Activated T-cell treated with anti-CD3 and anti-CD28 coated beads, Interleukin-2, amount 50 U/mL, for 72 hours (primary cell): ENCODE data around the gene CASZ1. TPM values are rescaled to one million over a fixed set of nuclear protein-coding genes. Genes with fewer than 3 reads are reported as not detected.

Experiments used
- ATAC-seq, 2 donors: fragments of 150-1000 bp; cut with Tn5 transposase; replicated peaks in 1 of 2; 2 replicates each; pipeline ENCODE4 v1.10.0; 2021; ENCODE audit warnings: moderate library complexity in 2 of 2, mild to moderate bottlenecking in 1 of 2
- DNase-seq, 2 donors: peaks; one replicate each; pipeline ENCODE4 v3.0.0; 2021 to 2022; ENCODE audit warnings: mixed read lengths in 1 of 2
- H3K27ac Mint-ChIP-seq: one replicate; pipeline ENCODE4 v1.8.0; 2022; ENCODE audit warnings: mild to moderate bottlenecking, moderate library complexity, mixed read lengths
- H3K27me3 Mint-ChIP-seq: one replicate; pipeline ENCODE4 v1.8.0; 2022; ENCODE audit warnings: low read depth, mixed read lengths
- H3K36me3 Mint-ChIP-seq, 2 donors: one replicate each; pipeline ENCODE4 v1.8.0; 2022; ENCODE audit warnings: mixed read lengths in 2 of 2, mild to moderate bottlenecking in 1 of 2; ENCODE audit not compliant: insufficient read depth in 2 of 2
- H3K4me1 Mint-ChIP-seq: one replicate; pipeline ENCODE4 v1.8.0; 2022; ENCODE audit warnings: low read depth, mixed read lengths
- H3K4me3 Mint-ChIP-seq, 2 donors: one replicate each; pipeline ENCODE4 v1.8.0; 2022; ENCODE audit warnings: mild to moderate bottlenecking in 2 of 2, mixed read lengths in 2 of 2, moderate library complexity in 2 of 2
- H3K9me3 Mint-ChIP-seq, 2 donors: one replicate each; pipeline ENCODE4 v1.8.0; 2022; ENCODE audit warnings: mixed read lengths in 2 of 2
- total RNA-seq, 2 donors: library from RNA; stranded (reverse); gene quantifications; one replicate each; pipeline ENCODE4 v1.2.3, GENCODE V29; 2022

The CASZ1 gene
- total RNA-seq, 2 donors from 2014 or later, result 14.7 to 15.5 TPM

DNA sequence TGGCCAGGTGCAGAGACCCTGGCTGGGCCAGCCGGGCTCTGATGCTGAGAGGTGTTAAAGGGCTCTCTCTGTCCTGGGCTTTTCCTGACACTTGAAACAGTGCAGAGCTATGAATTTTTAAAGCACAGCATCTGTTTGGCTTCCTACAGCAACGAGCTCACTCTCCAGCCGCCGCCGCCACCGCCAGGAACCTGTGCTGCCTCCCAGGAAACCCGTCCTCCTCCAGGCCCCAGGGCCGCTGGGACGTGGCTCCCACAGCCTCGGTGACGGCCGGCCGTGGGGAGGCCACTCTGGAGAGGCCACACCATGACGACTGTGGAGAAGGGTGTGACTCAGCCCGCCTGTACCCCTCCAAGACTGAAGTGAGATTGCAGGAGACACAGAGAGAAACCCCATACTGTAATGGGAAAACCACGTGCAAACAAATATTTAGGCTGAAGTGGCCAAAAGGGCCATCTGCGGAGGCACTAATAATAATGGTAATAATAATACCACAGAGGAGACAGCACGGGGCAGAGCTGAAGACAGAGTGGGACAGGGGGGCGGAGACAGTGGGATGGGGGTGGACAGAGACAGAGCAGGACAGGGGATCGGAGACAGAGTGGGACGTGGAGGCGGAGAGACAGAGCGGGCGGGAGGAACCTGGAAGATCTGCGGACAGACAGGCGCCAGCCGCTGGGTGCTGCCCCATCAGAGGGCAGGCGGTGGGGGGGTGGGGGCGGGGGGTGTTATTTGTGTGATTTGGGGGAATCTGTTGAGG, 139.2 kb downstream of the CASZ1 start:
- Mint-ChIP-seq H3K4me3 (no peak overlapping the region), H3K27me3 (no peaks in the 10 kb centered on the region), H3K36me3 (no peaks in the 10 kb centered on the region), H3K9me3 (no peaks in the 10 kb centered on the region), H3K4me1 (no peaks in the 10 kb centered on the region), H3K27ac (no peak overlapping the region)
- ATAC-seq (no peak), DNase-seq (no peak)

DNA sequence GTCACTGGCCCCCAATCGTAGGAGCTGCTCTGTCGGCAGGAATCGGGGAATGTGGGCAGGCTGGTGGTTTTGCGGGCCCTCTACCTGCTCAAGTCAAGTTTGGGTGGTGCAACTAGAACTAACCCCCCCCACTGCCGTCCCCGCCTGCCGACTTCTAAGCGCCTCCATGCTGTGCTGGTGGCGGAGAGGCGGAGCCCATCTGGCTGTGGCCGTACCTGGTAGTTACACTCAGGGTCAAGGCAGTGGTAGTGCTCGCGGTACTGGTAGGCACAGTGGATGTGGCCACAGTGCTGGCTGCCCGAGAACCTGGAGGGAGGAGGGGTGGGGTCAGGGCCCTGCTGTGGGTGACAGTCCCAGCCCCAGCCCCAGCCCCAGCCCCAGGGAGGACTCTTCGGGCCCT, 140.0 kb downstream of the CASZ1 start:
- no peaks in the 10 kb centered on the region for H3K27me3 Mint-ChIP-seq
- H3K9me3 Mint-ChIP-seq, result no peaks in the 10 kb centered on the region
- no peak overlapping the region for H3K27ac Mint-ChIP-seq
- H3K4me3 Mint-ChIP-seq, result no peak overlapping the region
- no peaks in the 10 kb centered on the region for H3K36me3 Mint-ChIP-seq
- no peaks in the 10 kb centered on the region for H3K4me1 Mint-ChIP-seq
- DNase-seq (no peak), ATAC-seq (no peak)

DNA sequence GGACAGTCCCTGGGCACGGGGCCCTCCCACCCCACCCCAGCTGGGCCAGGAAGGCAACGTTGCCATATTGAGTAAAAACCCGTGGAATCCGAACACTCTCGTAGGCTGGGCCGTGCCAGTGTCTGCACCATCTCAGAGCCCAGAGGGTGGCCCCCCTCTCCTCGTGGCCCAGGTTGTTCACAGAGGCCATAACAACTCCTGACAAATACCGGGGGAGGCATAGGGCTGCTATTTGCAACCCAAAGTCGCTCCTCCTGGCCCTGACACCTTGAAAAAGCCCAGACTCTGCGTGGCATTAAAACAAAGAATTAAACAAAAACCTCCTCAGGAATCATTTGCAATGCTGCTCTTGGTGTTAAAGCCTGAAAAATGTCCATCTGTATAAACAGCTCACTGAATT, 141.4 kb downstream of the CASZ1 start:
- no peak for DNase-seq
- no peak for ATAC-seq
- no peaks in the 10 kb centered on the region for H3K36me3 Mint-ChIP-seq
- H3K27me3 Mint-ChIP-seq, result no peaks in the 10 kb centered on the region
- H3K27ac Mint-ChIP-seq, result no peak overlapping the region
- no peaks in the 10 kb centered on the region for H3K9me3 Mint-ChIP-seq
- no peaks in the 10 kb centered on the region for H3K4me1 Mint-ChIP-seq
- no peak overlapping the region for H3K4me3 Mint-ChIP-seq

DNA sequence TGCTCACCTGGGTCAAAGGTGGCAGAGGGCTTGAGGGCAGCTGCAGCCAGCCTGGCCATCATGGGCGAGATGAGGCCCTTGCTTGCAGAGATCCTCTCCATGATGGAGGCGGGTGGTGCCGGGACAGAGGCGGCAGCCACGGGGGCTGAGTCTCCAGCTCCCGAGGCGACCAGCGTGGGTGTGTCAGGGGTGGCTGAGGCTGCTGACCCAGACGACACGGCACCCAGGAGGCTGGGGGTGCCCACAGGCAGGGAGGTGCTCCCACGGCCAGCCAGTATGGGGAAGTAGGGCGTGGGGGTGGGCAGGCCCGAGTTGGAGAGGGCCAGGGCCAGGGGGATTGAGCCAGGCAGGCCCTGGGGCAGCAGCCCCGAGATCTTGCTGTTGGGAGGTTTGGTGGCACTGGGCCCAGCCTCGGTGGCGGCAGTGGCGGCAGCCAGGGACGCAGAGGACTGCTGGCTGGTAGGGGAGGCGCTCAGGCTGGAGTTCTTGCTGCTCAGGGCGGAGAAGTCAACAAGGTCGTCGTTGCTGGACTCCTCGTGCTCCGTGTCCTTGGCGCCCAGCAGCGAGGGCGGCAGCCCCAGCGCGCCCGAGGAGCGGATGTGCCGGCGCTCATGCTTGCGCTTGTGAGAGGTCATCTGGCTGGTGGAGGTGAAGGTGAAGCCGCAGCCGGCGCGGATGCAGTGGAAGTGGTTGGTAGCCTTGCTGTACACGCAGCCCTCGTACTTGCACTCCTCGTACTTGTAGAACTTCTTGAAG, 142.9 kb downstream of the CASZ1 start:
- Mint-ChIP-seq H3K36me3 (no peaks in the 10 kb centered on the region), H3K9me3 (no peaks in the 10 kb centered on the region), H3K4me1 (no peaks in the 10 kb centered on the region), H3K27ac (no peak overlapping the region), H3K4me3 (no peak overlapping the region), H3K27me3 (no peaks in the 10 kb centered on the region)
- DNase-seq (no peak), ATAC-seq (no peak)

DNA sequence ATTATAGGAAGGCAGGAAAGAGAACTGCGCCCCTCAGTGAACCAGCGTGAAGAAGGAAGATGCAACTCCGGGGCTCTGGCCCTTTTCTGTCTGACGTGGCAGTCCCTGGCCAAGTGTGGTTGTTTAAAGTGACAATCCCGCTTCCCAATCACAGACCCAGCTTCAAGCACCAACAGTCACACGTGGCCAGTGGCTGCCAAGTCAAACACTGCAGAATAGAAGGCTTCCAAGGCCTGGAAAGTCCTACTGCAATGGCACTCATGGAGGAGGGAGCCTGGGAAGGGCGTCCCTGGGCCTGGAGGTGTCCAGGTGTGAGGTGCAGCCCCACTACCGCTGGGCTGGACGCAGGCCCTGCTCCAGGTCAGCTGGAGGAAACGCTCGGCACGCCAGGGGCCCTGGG, 143.8 kb downstream of the CASZ1 start:
- Mint-ChIP-seq H3K27ac (no peak overlapping the region), H3K4me1 (no peaks in the 10 kb centered on the region), H3K9me3 (no peaks in the 10 kb centered on the region), H3K4me3 (no peak overlapping the region), H3K27me3 (no peaks in the 10 kb centered on the region), H3K36me3 (no peaks in the 10 kb centered on the region)
- no peak for DNase-seq
- no peak for ATAC-seq

DNA sequence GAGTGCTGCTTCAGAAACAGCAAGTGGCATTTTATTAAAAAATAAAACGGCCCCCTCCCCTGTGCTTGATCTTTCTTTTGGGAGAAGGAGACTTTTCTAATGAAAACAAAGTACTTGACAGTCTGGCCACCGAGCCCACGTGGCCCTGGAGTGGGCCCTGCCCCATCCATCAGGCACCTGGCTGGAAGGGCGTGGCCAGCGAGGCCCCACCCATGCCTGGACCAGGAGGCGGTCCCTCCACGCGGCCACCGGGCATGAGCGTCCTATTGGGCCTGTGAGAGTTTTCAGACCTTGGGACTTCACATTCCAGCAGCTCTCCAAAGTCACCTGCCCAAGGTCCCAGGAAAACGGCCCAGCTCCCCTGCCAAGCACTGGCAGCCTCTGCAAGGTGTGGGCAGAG, 144.7 kb downstream of the CASZ1 start:
- Mint-ChIP-seq H3K27ac (no peak overlapping the region), H3K4me3 (no peak overlapping the region), H3K27me3 (no peaks in the 10 kb centered on the region), H3K9me3 (no peaks in the 10 kb centered on the region), H3K36me3 (no peaks in the 10 kb centered on the region), H3K4me1 (no peaks in the 10 kb centered on the region)
- ATAC-seq (no peak), DNase-seq (no peak)

DNA sequence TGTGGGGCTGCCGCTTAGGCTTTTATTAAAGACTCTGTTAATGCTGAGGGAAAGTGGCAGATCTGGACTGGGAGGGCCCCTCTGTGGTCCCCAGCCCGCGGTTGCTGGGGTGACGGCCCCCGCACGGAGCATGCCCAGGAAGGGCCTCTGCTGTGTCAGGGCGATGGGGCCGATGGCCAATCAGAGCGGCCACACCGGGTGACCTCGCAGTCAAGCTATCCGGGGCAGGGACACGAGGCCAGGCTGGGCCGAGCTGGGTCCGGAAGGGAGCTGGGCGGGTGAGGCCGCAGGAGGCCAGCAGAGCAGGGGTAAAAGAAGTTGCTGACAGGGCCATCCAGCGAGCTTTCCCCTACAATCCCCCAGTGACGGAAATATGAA, 145.1 kb downstream of the CASZ1 start:
- Mint-ChIP-seq H3K27ac (no peak overlapping the region), H3K4me1 (no peaks in the 10 kb centered on the region), H3K27me3 (no peaks in the 10 kb centered on the region), H3K9me3 (no peaks in the 10 kb centered on the region), H3K4me3 (no peak overlapping the region), H3K36me3 (no peaks in the 10 kb centered on the region)
- DNase-seq, result no peak
- no peak for ATAC-seq

DNA sequence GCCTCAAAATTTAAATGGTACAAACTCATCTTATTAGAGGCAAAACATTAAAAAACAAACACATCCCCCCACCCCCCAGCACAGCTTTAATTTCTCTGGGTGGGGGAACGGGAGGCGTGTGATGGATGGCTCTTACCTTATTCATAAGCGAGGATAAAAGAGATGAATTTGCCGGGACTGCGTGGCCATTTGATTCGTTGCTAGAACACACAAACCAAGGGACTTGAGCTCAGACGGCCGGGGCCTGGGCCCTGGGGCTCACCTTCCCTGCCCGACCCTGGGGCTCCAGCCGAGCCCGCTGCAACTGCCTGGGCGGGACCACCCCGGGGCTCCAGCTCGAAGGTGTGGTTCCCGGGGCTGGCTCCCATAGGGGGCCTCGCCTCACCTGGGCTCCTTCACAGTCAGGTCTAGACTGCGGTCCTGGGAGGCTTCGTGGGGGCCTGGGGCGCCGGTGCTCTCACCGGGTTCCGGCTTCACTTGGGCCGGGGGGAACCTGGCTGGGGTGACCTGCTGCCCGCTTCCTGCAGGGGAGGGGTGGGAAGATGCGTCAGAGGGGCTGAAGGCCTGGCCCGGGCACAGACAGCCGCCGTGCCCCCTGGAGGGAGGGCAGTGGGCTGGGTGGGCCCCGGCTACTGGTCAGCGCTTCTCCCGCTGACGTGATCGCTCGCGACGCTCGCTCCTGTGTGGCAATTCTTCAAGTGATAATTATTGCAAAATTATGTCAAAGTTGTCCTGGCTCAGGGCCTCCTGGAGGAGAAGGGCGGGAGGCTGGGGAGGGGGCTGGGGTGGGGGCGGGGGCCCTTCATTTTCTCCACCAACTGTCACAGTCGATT, 145.7 kb downstream of the CASZ1 start:
- ATAC-seq (no peak), DNase-seq (no peak)
- no peaks in the 10 kb centered on the region for H3K4me1 Mint-ChIP-seq

DNA sequence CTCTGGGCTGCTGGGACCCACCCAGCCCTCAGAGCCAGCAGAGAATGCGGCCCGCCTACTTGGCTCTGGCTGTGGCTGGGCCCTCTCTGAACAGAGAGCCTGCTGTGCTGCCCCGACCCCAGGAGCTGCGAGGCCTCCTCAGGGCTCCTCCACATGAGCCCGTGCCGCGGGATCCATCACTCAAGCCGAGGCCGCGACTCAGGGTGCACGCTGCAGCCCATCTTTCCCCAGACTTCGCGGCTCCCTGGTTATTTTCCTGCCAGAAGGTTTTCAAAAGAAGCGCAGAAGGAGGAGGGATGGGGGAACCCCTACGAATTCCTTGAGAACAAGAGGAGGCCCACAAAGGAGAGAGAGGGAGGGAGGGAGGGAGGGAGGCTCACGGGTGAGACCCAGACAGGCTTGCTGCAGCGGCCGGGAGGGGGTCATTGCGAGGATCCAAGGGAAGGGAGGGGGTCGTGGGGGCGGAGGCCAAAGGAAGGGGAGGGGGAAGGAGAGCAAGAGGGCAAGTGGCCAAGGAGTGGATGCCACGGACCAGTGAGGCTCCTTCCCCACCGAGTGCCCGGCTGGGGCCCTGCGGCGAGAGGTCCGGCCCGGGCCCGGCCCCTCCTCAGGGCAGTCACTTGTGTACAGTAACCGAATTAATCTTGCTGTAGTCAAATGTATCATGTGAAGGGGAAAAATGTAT, 146.8 kb downstream of the CASZ1 start:
- H3K4me3 Mint-ChIP-seq, result no peak overlapping the region
- H3K27ac Mint-ChIP-seq, result no peak overlapping the region
- no peaks in the 10 kb centered on the region for H3K4me1 Mint-ChIP-seq
- no peak for DNase-seq
- no peaks in the 10 kb centered on the region for H3K27me3 Mint-ChIP-seq
- no peaks in the 10 kb centered on the region for H3K9me3 Mint-ChIP-seq
- H3K36me3 Mint-ChIP-seq, result no peaks in the 10 kb centered on the region
- no peak for ATAC-seq

More for the DNA sequence above, 145.7 kb downstream of the CASZ1 start:
- Mint-ChIP-seq H3K27ac (no peak overlapping the region), H3K4me3 (no peak overlapping the region), H3K36me3 (no peaks in the 10 kb centered on the region), H3K9me3 (no peaks in the 10 kb centered on the region), H3K27me3 (no peaks in the 10 kb centered on the region)

DNA sequence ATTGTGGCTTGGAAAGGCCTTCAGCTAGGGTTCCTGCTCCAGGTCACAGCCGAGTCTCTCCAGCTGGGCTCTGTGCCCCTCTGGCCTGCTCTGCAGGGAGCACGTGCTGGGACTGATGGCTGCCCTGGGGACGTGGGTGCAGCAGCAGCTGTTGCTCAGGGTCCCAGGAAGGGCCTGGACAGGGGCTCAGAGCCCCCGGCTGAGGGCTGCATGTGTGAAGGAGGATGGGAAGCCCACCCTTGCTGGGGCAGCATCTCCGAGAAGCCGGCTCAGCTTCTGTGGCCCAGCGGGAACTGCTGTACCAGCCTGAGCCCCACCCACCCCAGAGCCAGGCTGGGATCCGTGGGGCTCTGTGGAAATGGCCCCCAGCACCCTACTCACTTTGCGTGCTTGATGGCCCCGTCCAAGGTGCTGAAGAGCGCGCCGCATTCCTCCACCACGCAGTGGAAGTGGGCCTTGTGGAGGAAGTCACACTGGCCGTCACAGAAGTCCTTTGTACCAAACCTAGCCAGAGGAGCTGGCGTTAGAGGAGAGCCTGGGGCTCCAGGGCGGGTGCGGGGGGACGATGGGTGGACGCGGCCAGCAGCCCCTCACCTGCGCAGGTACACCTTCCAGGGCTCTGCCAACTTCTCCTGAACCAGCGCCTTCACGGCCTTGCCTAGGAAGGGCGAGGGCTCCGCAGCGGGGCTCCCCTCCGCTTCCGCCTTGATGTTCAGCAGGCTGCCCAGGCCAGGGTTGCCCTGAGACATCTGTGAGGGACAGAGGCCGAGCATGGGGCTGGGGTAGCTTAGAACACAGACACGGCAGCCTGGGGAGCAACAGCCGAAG, 147.5 kb downstream of the CASZ1 start:
- no peak for DNase-seq
- no peak for ATAC-seq
- H3K27me3 Mint-ChIP-seq, result no peaks in the 10 kb centered on the region
- H3K9me3 Mint-ChIP-seq, result no peaks in the 10 kb centered on the region
- H3K36me3 Mint-ChIP-seq, result no peaks in the 10 kb centered on the region
- no peak overlapping the region for H3K27ac Mint-ChIP-seq
- H3K4me3 Mint-ChIP-seq, result no peak overlapping the region
- no peaks in the 10 kb centered on the region for H3K4me1 Mint-ChIP-seq

DNA sequence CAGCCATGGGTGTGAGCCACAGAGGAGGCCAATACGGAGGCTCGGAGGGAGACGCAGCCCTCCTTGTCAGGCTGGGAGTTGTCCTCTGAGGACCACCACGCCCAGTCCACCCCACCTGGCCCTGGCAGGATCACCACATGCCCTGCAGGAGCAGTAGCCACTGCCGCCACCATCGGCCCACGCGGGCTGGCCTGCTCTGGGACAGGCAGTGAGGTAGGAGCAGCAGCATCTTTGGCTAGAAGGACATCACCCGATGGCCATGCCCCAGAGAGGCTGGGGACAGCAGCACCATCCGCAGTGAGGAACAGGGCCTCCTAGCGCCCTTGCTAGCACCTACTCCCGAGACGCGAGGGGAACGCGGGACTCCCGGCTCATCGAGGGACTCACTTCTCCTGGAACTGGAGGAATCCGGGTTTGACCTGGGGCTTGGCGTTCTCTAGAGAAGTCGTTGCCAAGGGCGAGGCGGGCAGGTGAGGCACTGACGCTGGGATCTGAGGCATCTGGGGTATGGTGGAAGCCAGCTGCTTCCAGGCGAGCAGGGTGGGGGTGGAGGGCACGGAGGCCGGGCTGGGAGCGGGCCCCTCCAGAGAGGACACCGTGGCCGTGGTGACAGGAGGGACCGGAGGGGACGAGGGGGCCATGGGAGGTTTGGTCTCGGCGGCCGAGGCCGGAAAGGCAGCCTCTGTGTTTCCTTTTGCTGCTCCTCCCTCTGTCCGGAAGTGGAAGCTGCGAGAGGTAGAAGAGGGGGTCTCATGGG, 148.9 kb downstream of the CASZ1 start:
- no peaks in the 10 kb centered on the region for H3K4me1 Mint-ChIP-seq
- H3K36me3 Mint-ChIP-seq, result no peaks in the 10 kb centered on the region
- no peak overlapping the region for H3K27ac Mint-ChIP-seq
- H3K4me3 Mint-ChIP-seq, result no peak overlapping the region
- no peak for ATAC-seq
- no peaks in the 10 kb centered on the region for H3K27me3 Mint-ChIP-seq
- DNase-seq, result no peak
- H3K9me3 Mint-ChIP-seq, result no peaks in the 10 kb centered on the region
